ENCODE results near the gene DNAAF1.

- TF ChIP-seq, protein P1, sequence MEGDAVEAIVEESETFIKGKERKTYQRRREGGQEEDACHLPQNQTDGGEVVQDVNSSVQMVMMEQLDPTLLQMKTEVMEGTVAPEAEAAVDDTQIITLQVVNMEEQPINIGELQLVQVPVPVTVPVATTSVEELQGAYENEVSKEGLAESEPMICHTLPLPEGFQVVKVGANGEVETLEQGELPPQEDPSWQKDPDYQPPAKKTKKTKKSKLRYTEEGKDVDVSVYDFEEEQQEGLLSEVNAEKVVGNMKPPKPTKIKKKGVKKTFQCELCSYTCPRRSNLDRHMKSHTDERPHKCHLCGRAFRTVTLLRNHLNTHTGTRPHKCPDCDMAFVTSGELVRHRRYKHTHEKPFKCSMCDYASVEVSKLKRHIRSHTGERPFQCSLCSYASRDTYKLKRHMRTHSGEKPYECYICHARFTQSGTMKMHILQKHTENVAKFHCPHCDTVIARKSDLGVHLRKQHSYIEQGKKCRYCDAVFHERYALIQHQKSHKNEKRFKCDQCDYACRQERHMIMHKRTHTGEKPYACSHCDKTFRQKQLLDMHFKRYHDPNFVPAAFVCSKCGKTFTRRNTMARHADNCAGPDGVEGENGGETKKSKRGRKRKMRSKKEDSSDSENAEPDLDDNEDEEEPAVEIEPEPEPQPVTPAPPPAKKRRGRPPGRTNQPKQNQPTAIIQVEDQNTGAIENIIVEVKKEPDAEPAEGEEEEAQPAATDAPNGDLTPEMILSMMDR (IDR thresholded peaks at IDR 0.05) = no peak
- no peak for TF ChIP-seq EP300 (IDR thresholded peaks at IDR 0.05)
Observed at GRCh38 chr16:84137769-84138357, 7.2 kb upstream of the DNAAF1 start.

All from tibial nerve (tissue), 4 donors.